ENCODE data around the gene S100A12. TPM values are rescaled to one million over a fixed set of nuclear protein-coding genes. Genes with fewer than 3 reads are reported as not detected.

Gene S100A12
- total RNA-seq, 3 donors from 2014 or later, result not detected

DNA sequence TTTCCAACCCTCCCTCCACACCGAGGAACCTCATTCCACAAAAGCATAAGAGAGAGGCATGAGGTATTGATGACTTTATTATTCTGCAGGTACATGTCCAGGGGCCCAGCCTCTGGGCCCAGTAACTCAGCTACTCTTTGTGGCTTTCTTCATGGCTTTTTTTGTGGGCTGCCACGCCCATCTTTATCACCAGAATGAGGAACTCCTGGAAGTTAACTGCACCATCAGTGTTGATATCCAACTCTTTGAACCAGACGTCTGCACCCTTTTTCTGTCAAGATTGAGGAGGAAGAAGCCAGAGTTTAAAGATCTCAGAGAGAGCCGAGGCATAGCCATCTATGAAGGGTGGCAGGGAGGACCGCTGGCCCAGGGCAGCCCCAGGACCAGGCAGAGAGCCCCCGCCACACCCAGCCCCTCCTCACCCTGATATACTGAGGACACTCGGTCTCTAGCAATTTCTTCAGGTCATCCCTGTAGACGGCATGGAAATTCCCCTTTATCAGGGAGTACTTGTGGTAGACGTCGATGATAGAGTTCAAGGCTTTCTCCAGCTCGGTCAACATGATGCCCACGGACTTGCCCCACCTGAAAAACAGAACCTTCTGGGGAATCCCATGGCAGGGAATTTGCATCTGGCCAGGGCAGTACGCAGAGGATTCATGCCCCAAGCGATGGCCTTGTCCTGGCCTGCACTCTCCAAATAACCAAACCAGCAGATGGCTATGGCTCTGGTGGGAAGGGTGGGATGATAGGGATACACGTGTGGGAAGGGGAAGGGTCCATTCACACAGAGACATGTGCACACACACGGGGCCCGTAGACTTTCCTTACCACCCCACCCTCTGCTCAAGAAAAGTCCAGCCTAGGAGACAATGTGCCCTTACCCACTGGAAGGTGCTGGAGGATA is 14.8 kb upstream of the S100A12 start:
- no peaks in the 10 kb centered on the region for H3K9me3 Mint-ChIP-seq
- peaks cover 28% of the 10 kb centered on the region for H3K27me3 Mint-ChIP-seq (ENCODE audit: low read depth)
- H3K4me1 Mint-ChIP-seq (ENCODE audit: low read depth), result no peaks in the 10 kb centered on the region
- no peak for ATAC-seq
- no peak for DNase-seq
- no peaks in the 10 kb centered on the region for H3K36me3 Mint-ChIP-seq (ENCODE audit: insufficient read depth)
- no peak overlapping the region for H3K4me3 Mint-ChIP-seq

DNA sequence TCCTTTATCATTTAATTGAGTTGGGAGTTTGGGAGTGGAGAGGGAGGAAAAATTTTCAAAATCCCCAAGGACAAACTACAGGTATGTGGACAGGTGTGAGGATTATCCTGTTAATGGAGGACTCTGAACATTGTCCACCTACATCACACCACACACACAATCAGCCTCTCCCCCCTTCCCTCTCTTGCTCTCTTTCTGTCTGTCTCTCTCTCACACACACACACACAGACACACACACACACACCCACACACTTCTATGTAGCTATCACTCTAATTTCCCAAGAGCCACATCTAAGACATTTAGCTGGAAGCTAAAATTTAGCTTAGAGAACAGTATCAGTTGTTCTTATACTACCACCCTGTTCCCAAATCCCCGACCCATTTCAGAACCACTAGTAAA is 14.0 kb upstream of the S100A12 start:
- no peak for ATAC-seq
- H3K9me3 Mint-ChIP-seq, result no peaks in the 10 kb centered on the region
- H3K4me3 Mint-ChIP-seq, result no peak overlapping the region
- no peak for DNase-seq
- no peaks in the 10 kb centered on the region for H3K4me1 Mint-ChIP-seq (ENCODE audit: low read depth)
- H3K36me3 Mint-ChIP-seq (ENCODE audit: insufficient read depth), result no peaks in the 10 kb centered on the region
- H3K27me3 Mint-ChIP-seq (ENCODE audit: low read depth), result peaks cover 30% of the 10 kb centered on the region

- Mint-ChIP-seq H3K36me3 (ENCODE audit: insufficient read depth) (no peaks in the 10 kb centered on the region), H3K9me3 (peaks cover under 1% of the 10 kb centered on the region), H3K4me3 (no peak overlapping the region), H3K4me1 (ENCODE audit: low read depth) (no peaks in the 10 kb centered on the region), H3K27me3 (ENCODE audit: low read depth) (peaks cover 24% of the 10 kb centered on the region)
- ATAC-seq, result no peak
- DNase-seq, result no peak
These were observed 12.4 kb upstream of the S100A12 start for GRCh38 chr1:153387785-153388184.

GRCh38 chr1:153387001-153387400 is 11.6 kb upstream of the S100A12 start:
- Mint-ChIP-seq H3K36me3 (ENCODE audit: insufficient read depth) (no peaks in the 10 kb centered on the region), H3K27me3 (ENCODE audit: low read depth) (peaks cover 30% of the 10 kb centered on the region), H3K9me3 (peaks cover 8% of the 10 kb centered on the region), H3K4me1 (ENCODE audit: low read depth) (no peaks in the 10 kb centered on the region), H3K4me3 (no peak overlapping the region)
- DNase-seq (no peak), ATAC-seq (no peak)

- H3K27me3 Mint-ChIP-seq (ENCODE audit: low read depth), result peaks cover 34% of the 10 kb centered on the region
- ATAC-seq, result no peak
These were observed 11.1 kb upstream of the S100A12 start for GRCh38 chr1:153386500-153386901.

DNA sequence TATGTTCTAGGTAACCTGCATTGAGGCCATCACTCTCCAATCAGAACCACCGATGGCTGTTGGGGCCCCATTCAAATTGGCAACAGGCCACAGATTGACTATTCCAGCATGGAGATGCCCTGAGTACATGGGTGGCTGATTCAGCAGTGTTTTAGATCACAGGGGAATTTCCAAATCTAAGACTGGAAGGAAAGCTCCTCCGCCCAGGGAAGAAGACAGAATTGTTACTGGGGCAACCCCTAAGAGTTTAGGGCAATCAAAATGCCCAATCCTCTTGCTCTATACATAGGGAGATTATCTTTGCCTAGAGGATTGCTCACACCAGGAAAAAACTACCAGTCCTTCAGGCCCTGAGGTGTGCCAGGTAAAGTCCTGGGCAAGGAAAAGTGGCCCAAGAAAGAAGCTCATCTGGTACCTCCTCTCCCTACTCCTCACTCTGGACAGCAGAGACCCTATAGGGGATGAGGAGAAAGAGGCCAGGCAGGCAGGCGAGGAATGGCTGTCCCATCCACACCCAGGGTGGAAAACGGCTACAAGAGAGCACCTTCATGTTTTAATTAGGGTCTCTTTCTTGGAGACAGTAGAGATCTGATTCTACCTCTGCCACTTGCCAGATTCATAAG is 9.6 kb upstream of the S100A12 start:
- Mint-ChIP-seq H3K36me3 (ENCODE audit: insufficient read depth) (no peaks in the 10 kb centered on the region), H3K4me1 (ENCODE audit: low read depth) (no peaks in the 10 kb centered on the region), H3K9me3 (peaks cover 18% of the 10 kb centered on the region), H3K27me3 (ENCODE audit: low read depth) (peaks cover 36% of the 10 kb centered on the region), H3K4me3 (no peak overlapping the region)
- DNase-seq (no peak), ATAC-seq (no peak)

More at GRCh38 chr1:153386500-153386901, 11.1 kb upstream of the S100A12 start:
- Mint-ChIP-seq H3K4me1 (ENCODE audit: low read depth) (no peaks in the 10 kb centered on the region), H3K9me3 (peaks cover 13% of the 10 kb centered on the region), H3K36me3 (ENCODE audit: insufficient read depth) (no peaks in the 10 kb centered on the region), H3K4me3 (no peak overlapping the region)
- no peak for DNase-seq

- Mint-ChIP-seq H3K4me3 (no peak overlapping the region), H3K36me3 (ENCODE audit: insufficient read depth) (no peaks in the 10 kb centered on the region), H3K27me3 (ENCODE audit: low read depth) (peaks cover 54% of the 10 kb centered on the region), H3K9me3 (peaks cover 18% of the 10 kb centered on the region), H3K4me1 (ENCODE audit: low read depth) (no peaks in the 10 kb centered on the region)
- DNase-seq (no peak), ATAC-seq (no peak)
These were observed 5.3 kb upstream of the S100A12 start for GRCh38 chr1:153380711-153381110.

DNA sequence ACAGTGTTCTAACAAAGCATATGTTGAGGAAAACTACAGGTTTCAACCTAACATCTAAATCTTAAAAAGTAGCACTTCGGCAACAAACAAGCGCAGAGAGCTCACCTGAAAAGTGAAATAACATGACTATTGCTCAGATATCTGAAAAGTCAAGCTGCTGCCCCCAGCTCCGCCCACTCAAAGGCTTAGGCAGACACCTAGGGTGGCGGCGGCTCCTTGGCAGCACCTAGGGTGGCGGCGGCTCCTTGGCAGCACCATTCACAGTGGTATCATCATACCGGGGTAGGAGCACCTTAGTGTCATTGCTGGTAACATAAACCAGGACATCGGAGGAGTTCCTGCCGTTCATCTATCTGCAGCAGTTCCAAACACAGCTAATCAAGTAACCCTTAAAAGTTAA is 4.2 kb upstream of the S100A12 start:
- Mint-ChIP-seq H3K4me1 (ENCODE audit: low read depth) (no peaks in the 10 kb centered on the region), H3K4me3 (no peak overlapping the region), H3K9me3 (peaks cover 18% of the 10 kb centered on the region), H3K27me3 (ENCODE audit: low read depth) (peaks cover 51% of the 10 kb centered on the region), H3K36me3 (ENCODE audit: insufficient read depth) (no peaks in the 10 kb centered on the region)
- ATAC-seq, result no peak
- no peak for DNase-seq

DNA sequence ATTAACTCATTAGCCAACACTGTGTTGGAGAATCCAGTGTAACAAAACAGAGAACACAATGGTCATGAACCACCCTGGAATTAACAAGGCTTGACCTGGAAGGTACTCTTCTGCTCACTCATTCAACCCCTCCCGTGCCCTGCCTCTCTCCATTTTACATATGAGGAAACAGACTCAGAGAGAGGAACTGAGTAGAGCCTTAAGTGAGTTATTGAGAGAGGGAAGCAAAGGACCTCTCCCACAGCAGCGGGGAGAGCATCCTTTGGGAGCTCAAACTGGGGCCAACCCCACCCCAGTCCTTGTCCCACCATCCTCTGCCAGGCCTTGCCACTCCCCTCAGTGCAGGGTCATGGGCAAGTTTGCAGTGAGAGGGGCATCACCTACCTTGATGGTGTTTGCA is 1.4 kb downstream of the S100A12 start:
- Mint-ChIP-seq H3K4me1 (ENCODE audit: low read depth) (no peaks in the 10 kb centered on the region), H3K27me3 (ENCODE audit: low read depth) (peaks cover 34% of the 10 kb centered on the region), H3K9me3 (no peaks in the 10 kb centered on the region), H3K36me3 (ENCODE audit: insufficient read depth) (no peaks in the 10 kb centered on the region), H3K4me3 (no peak overlapping the region)
- ATAC-seq (no peak), DNase-seq (no peak)

DNA sequence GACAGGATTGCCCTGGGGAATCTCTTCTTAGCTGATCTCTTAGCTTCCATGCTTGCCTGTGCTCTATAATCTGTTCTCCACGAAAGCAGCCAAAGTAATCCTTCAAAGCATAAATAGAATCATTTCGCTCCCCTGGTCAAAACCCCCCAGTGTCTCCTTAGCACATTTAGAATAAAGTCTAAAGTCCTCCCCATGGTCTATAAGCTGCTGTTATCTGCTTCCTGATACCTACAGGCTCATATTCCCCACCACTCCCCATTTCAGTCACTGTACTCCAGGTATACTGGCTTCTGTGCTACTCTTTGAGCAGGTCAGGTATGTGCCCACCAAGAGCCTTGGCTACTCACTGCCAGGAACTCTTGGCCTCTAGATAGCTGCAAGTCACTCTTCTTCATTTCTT is 2.9 kb downstream of the S100A12 start:
- H3K36me3 Mint-ChIP-seq (ENCODE audit: insufficient read depth), result no peaks in the 10 kb centered on the region
- ATAC-seq (no peak), DNase-seq (no peak)
- no peaks in the 10 kb centered on the region for H3K4me1 Mint-ChIP-seq (ENCODE audit: low read depth)
- peaks cover 23% of the 10 kb centered on the region for H3K27me3 Mint-ChIP-seq (ENCODE audit: low read depth)
- no peak overlapping the region for H3K4me3 Mint-ChIP-seq
- no peaks in the 10 kb centered on the region for H3K9me3 Mint-ChIP-seq

DNA sequence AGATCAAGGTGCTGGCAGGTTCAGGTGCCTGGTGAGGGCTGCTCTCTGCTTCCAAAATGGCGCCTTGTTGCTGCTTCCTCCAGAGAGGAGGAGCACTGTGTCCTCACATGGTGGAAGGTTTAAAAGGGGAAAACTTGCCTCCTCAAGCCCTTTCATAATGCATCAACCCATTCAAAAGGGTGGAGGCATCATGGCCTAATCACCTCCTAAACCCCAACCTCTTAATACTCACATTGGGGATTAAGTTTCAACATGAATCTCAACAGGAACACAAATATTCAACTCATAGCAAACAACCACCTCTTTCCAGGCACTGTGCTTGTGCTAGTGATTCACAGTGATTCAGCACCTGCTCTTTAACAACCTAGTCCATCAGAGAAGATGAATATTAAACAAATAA is 4.2 kb downstream of the S100A12 start:
- ATAC-seq (no peak), DNase-seq (no peak)
- Mint-ChIP-seq H3K36me3 (ENCODE audit: insufficient read depth) (no peaks in the 10 kb centered on the region), H3K27me3 (ENCODE audit: low read depth) (peaks cover 11% of the 10 kb centered on the region), H3K9me3 (no peaks in the 10 kb centered on the region), H3K4me3 (no peak overlapping the region), H3K4me1 (ENCODE audit: low read depth) (no peaks in the 10 kb centered on the region)

- ATAC-seq (no peak), DNase-seq (no peak)
- Mint-ChIP-seq H3K9me3 (no peaks in the 10 kb centered on the region), H3K36me3 (ENCODE audit: insufficient read depth) (no peaks in the 10 kb centered on the region), H3K4me3 (no peak overlapping the region), H3K4me1 (ENCODE audit: low read depth) (no peaks in the 10 kb centered on the region), H3K27me3 (ENCODE audit: low read depth) (peaks cover 11% of the 10 kb centered on the region)
These were observed 5.3 kb downstream of the S100A12 start for GRCh38 chr1:153370146-153370545.

GRCh38 chr1:153368495-153368894 is 6.9 kb downstream of the S100A12 start:
- no peak for ATAC-seq
- no peaks in the 10 kb centered on the region for H3K4me1 Mint-ChIP-seq (ENCODE audit: low read depth)

GRCh38 chr1:153367090-153367489 is 8.3 kb downstream of the S100A12 start:
- no peaks in the 10 kb centered on the region for H3K9me3 Mint-ChIP-seq
- H3K27me3 Mint-ChIP-seq (ENCODE audit: low read depth), result peaks cover 8% of the 10 kb centered on the region
- H3K4me1 Mint-ChIP-seq (ENCODE audit: low read depth), result no peaks in the 10 kb centered on the region
- DNase-seq (no peak), ATAC-seq (no peak)
- H3K4me3 Mint-ChIP-seq, result no peak overlapping the region
- no peaks in the 10 kb centered on the region for H3K36me3 Mint-ChIP-seq (ENCODE audit: insufficient read depth)

More at GRCh38 chr1:153368495-153368894, 6.9 kb downstream of the S100A12 start:
- Mint-ChIP-seq H3K9me3 (no peaks in the 10 kb centered on the region), H3K4me3 (no peak overlapping the region), H3K27me3 (ENCODE audit: low read depth) (peaks cover 10% of the 10 kb centered on the region), H3K36me3 (ENCODE audit: insufficient read depth) (no peaks in the 10 kb centered on the region)
- no peak for DNase-seq

- peaks cover 8% of the 10 kb centered on the region for H3K27me3 Mint-ChIP-seq (ENCODE audit: low read depth)
- H3K4me3 Mint-ChIP-seq, result no peak overlapping the region
- H3K9me3 Mint-ChIP-seq, result no peaks in the 10 kb centered on the region
- DNase-seq (no peak), ATAC-seq (no peak)
- no peaks in the 10 kb centered on the region for H3K4me1 Mint-ChIP-seq (ENCODE audit: low read depth)
- H3K36me3 Mint-ChIP-seq (ENCODE audit: insufficient read depth), result no peaks in the 10 kb centered on the region
These were observed 9.2 kb downstream of the S100A12 start for GRCh38 chr1:153366261-153366660.
